ENCODE measurements around the gene TUT7. TPM values are rescaled to one million over a fixed set of nuclear protein-coding genes. Genes with fewer than 3 reads are reported as not detected.

TUT7 gene
- total RNA-seq, 2 experiments from 2014 or later = 29.2 to 43.4 TPM

GRCh38 chr9:86322973-86323644 lies 31.1 kb downstream of the TUT7 start:
- Histone ChIP-seq H3K4me1 (ENCODE audit: insufficient read depth, low read length, poor library complexity, severe bottlenecking) (no peaks in the 10 kb centered on the region), H3K27ac (ENCODE audit: low read depth, low read length, poor library complexity, severe bottlenecking) (no peak overlapping the region), H3K79me2 (ENCODE audit: insufficient read depth, low read depth, low read length) (no peaks in the 10 kb centered on the region), H3K36me3 (ENCODE audit: insufficient read depth, low read length) (peaks cover 99% of the 10 kb centered on the region), H3K4me3 (ENCODE audit: low read depth, low read length, poor library complexity, severe bottlenecking) (no peak overlapping the region), H3K9me2 (ENCODE audit: insufficient read depth, low read length) (no peaks in the 10 kb centered on the region), H3K4me2 (ENCODE audit: low read length) (no peak overlapping the region), H3K9me3 (ENCODE audit: low read length) (no peaks in the 10 kb centered on the region), H4K20me1 (ENCODE audit: insufficient read depth, low read length) (no peaks in the 10 kb centered on the region), H2AFZ (ENCODE audit: low read length) (no peak overlapping the region)
- DNase-seq (ENCODE audit: low spot score) = no peak
- ChIA-PET POLR2A (interaction anchor here (0.7 to 0.8 kb wide), 2 partner anchors 21 to 1868 kb away, joined by 3 read pairs; no protein-coding TSS in a partner anchor), CTCF (ENCODE audit: unreplicated experiment) (no interaction called here)
- intact Hi-C loops (cut with micrococcal nuclease; ENCODE audit: unreplicated experiment) = no loop called here
- TF ChIP-seq CTCF (conservative IDR thresholded peaks at IDR 0.05; ENCODE audit: low read length) (no peak), EZH2phosphoT487 (IDR thresholded peaks at IDR 0.05; ENCODE audit: borderline replicate concordance, low read depth, low read length) (no peak)
- TSS peak; percentile 61 for BruUV-seq (replicated peaks)

DNA sequence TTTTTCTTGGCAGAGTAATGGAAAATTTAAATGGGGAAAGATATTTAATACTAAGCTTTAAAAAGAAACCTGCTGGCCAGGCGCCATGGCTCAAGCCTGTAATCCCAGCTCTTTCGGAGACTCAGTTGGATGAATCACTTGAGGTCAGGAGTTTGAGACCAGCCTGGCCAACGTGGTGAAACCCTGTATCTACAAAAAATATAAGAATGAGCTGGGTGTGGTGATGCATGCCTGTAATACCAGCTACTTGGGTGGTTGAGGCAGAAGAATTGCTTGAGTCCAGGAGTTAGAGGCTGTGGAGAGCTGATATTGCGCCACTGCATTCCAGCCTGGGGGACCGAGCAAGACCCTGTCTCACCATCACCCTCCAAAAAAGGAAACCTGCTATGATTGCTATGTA lies 32.8 kb downstream of the TUT7 start:
- H3K4me3 ChIP-seq (ENCODE audit: low read depth, low read length, poor library complexity, severe bottlenecking) = no peak overlapping the region
- peaks cover 99% of the 10 kb centered on the region for H3K36me3 ChIP-seq (ENCODE audit: insufficient read depth, low read length)
- no peak overlapping the region for H3K27ac ChIP-seq (ENCODE audit: low read depth, low read length, poor library complexity, severe bottlenecking)
- no TSS peak for BruUV-seq (replicated peaks)
- no peak for DNase-seq (ENCODE audit: low spot score)
- CTCF ChIA-PET (ENCODE audit: unreplicated experiment) = no interaction called here
- no peak overlapping the region for H2AFZ ChIP-seq (ENCODE audit: low read length)
- H3K4me1 ChIP-seq (ENCODE audit: insufficient read depth, low read length, poor library complexity, severe bottlenecking) = no peaks in the 10 kb centered on the region
- no peaks in the 10 kb centered on the region for H4K20me1 ChIP-seq (ENCODE audit: insufficient read depth, low read length)
- H3K4me2 ChIP-seq (ENCODE audit: low read length) = no peak overlapping the region
- no peaks in the 10 kb centered on the region for H3K9me2 ChIP-seq (ENCODE audit: insufficient read depth, low read length)
- no peaks in the 10 kb centered on the region for H3K9me3 ChIP-seq (ENCODE audit: low read length)
- POLR2A ChIA-PET = interaction anchor here (0.8 to 1.1 kb wide), 3 partner anchors 13 to 31 kb away, joined by 3 to 7 read pairs (median 4); no protein-coding TSS in a partner anchor
- intact Hi-C loops (cut with micrococcal nuclease; ENCODE audit: unreplicated experiment) = no loop called here
- H3K79me2 ChIP-seq (ENCODE audit: insufficient read depth, low read depth, low read length) = no peaks in the 10 kb centered on the region
- no peak for TF ChIP-seq CTCF (conservative IDR thresholded peaks at IDR 0.05; ENCODE audit: low read length)
- TF ChIP-seq EZH2phosphoT487 (IDR thresholded peaks at IDR 0.05; ENCODE audit: borderline replicate concordance, low read depth, low read length) = no peak

GRCh38 chr9:86318187-86318586 lies 36.0 kb downstream of the TUT7 start:
- TF ChIP-seq CTCF (conservative IDR thresholded peaks at IDR 0.05; ENCODE audit: low read length) (no peak), EZH2phosphoT487 (IDR thresholded peaks at IDR 0.05; ENCODE audit: borderline replicate concordance, low read depth, low read length) (no peak)
- Histone ChIP-seq H3K79me2 (ENCODE audit: insufficient read depth, low read depth, low read length) (no peaks in the 10 kb centered on the region), H4K20me1 (ENCODE audit: insufficient read depth, low read length) (no peaks in the 10 kb centered on the region), H3K4me1 (ENCODE audit: insufficient read depth, low read length, poor library complexity, severe bottlenecking) (no peaks in the 10 kb centered on the region), H3K36me3 (ENCODE audit: insufficient read depth, low read length) (peaks cover 99% of the 10 kb centered on the region), H3K4me3 (ENCODE audit: low read depth, low read length, poor library complexity, severe bottlenecking) (no peak overlapping the region), H2AFZ (ENCODE audit: low read length) (no peak overlapping the region), H3K4me2 (ENCODE audit: low read length) (no peak overlapping the region), H3K27ac (ENCODE audit: low read depth, low read length, poor library complexity, severe bottlenecking) (no peak overlapping the region), H3K9me3 (ENCODE audit: low read length) (no peaks in the 10 kb centered on the region), H3K9me2 (ENCODE audit: insufficient read depth, low read length) (no peaks in the 10 kb centered on the region)
- CTCF ChIA-PET (ENCODE audit: unreplicated experiment) = no interaction called here
- intact Hi-C loops (cut with micrococcal nuclease; ENCODE audit: unreplicated experiment) = no loop called here
- no peak for DNase-seq (ENCODE audit: low spot score)
- BruUV-seq (replicated peaks) = no TSS peak
- POLR2A ChIA-PET = no interaction called here
